Measurements from ENCODE around the gene MYO10.

GRCh38 chr5:16912080-16912479 is 24.0 kb downstream of the MYO10 start:
- TF ChIP-seq, protein P1, sequence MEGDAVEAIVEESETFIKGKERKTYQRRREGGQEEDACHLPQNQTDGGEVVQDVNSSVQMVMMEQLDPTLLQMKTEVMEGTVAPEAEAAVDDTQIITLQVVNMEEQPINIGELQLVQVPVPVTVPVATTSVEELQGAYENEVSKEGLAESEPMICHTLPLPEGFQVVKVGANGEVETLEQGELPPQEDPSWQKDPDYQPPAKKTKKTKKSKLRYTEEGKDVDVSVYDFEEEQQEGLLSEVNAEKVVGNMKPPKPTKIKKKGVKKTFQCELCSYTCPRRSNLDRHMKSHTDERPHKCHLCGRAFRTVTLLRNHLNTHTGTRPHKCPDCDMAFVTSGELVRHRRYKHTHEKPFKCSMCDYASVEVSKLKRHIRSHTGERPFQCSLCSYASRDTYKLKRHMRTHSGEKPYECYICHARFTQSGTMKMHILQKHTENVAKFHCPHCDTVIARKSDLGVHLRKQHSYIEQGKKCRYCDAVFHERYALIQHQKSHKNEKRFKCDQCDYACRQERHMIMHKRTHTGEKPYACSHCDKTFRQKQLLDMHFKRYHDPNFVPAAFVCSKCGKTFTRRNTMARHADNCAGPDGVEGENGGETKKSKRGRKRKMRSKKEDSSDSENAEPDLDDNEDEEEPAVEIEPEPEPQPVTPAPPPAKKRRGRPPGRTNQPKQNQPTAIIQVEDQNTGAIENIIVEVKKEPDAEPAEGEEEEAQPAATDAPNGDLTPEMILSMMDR (IDR thresholded peaks at IDR 0.05) = no peak
- TF ChIP-seq POLR2A (IDR thresholded peaks at IDR 0.05) = no peak

All from breast epithelium (tissue), 3 donors.